Measurements from ENCODE around the gene COA1. TPM values are rescaled to one million over a fixed set of nuclear protein-coding genes. Genes with fewer than 3 reads are reported as not detected.
A peak's percentile ranks its signal among the peaks of the same experiment; 100 is the strongest.

The COA1 gene
- total RNA-seq, 1 donor from 2014 or later = 102 TPM

- Mint-ChIP-seq H3K4me1 (peaks cover 47% of the 10 kb centered on the region), H3K27ac (ENCODE audit: unreplicated experiment) (peak overlapping the region; percentile 70), H3K9me3 (no peaks in the 10 kb centered on the region), H3K36me3 (ENCODE audit: low read depth) (peaks cover 17% of the 10 kb centered on the region), H3K4me3 (no peak overlapping the region), H3K27me3 (ENCODE audit: low read depth) (no peaks in the 10 kb centered on the region)
- DNase-seq (ENCODE audit: low read depth, low spot score) = no peak
- no peak for TF ChIP-seq CTCF (conservative IDR thresholded peaks at IDR 0.05)
Measured at GRCh38 chr7:43652364-43652763, 77.0 kb downstream of the COA1 start.

- H3K36me3 Mint-ChIP-seq (ENCODE audit: low read depth) = peaks cover 15% of the 10 kb centered on the region
- no peak for TF ChIP-seq CTCF (conservative IDR thresholded peaks at IDR 0.05)
- H3K4me3 Mint-ChIP-seq = no peak overlapping the region
- H3K4me1 Mint-ChIP-seq = peaks cover 65% of the 10 kb centered on the region
- H3K9me3 Mint-ChIP-seq = no peaks in the 10 kb centered on the region
- H3K27me3 Mint-ChIP-seq (ENCODE audit: low read depth) = no peaks in the 10 kb centered on the region
- peak overlapping the region; percentile 68 for H3K27ac Mint-ChIP-seq (ENCODE audit: unreplicated experiment)
- no peak for DNase-seq (ENCODE audit: low read depth, low spot score)
Measured at GRCh38 chr7:43650457-43651052, 78.8 kb downstream of the COA1 start.

DNA sequence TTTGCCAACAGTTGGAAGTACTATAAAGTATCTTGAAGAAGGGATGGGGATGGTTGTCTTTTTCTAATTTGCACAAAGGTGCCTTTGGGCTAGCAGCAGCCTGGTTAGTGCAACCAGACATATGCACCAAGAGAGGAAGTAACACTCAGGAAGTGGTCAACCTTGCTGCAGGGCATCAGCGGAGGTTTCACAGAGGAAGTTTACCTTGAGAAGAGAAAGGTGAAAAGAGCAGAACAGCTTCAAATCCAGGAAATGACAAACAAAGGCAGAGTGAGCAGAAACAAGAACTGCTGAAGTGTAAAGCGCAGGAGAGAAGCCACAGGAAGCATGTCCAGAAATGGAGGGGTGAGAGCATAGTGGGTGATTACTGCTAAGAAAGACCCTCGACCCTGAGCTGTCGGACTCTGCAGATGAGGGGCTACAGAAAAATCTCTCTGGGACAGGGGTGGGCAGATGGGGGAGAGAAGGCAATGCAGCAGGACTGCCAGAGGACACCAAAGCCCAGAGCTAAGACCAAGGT is 79.5 kb downstream of the COA1 start:
- TF ChIP-seq CTCF (conservative IDR thresholded peaks at IDR 0.05) = no peak
- Mint-ChIP-seq H3K27ac (ENCODE audit: unreplicated experiment) (no peak overlapping the region), H3K36me3 (ENCODE audit: low read depth) (peaks cover 17% of the 10 kb centered on the region), H3K9me3 (no peaks in the 10 kb centered on the region), H3K4me1 (peaks cover 68% of the 10 kb centered on the region), H3K4me3 (no peak overlapping the region), H3K27me3 (ENCODE audit: low read depth) (no peaks in the 10 kb centered on the region)
- no peak for DNase-seq (ENCODE audit: low read depth, low spot score)

DNA sequence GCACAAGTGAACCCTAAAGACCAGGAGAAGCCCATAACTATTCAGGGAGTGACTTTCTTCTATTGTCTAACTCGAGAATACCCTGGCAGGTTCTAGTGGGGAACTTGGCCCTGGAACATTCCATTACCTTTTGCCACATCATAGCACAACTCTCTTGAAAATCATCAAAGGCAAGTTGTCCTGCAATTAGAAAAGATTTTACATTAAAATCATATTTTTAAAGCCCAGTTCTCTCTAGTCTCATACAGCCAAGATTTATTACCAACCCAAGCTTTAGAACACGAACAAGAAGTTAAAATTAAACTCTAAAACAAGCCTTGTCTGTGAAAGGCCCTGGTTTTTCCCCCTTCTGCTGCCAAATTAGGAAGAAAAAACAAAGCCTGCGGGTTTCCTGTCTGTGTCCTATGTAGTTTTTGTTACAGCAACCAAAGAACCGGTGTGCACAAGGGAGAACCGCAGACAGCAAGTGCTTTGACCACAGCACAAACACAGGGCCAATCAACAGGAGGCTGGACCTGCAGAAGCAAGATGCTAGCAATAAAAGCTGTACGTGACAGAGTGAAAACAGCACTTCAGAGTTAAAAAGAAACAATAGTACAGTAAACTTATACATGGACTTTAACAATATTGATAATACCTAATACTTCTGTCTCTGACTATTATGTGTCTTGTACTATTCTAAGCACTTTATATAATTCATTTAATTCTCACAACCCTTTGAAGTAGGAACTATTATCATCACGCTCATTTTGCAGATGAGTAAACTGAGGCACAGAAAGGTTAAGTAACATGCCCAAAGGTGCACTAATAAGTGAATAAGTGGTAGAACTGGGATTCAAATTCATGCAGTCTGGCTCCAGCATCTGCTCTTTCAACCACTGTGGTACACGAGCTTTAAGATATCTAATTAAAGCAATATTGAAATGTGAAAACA is 80.6 kb downstream of the COA1 start:
- H3K9me3 Mint-ChIP-seq = no peaks in the 10 kb centered on the region
- TF ChIP-seq CTCF (conservative IDR thresholded peaks at IDR 0.05) = no peak
- H3K27me3 Mint-ChIP-seq (ENCODE audit: low read depth) = no peaks in the 10 kb centered on the region
- H3K4me3 Mint-ChIP-seq = peak overlapping the region; percentile 8
- H3K27ac Mint-ChIP-seq (ENCODE audit: unreplicated experiment) = peak overlapping the region; percentile 85
- H3K4me1 Mint-ChIP-seq = peaks cover 68% of the 10 kb centered on the region
- peaks cover 21% of the 10 kb centered on the region for H3K36me3 Mint-ChIP-seq (ENCODE audit: low read depth)
- DNase-seq (ENCODE audit: low read depth, low spot score) = no peak

DNA sequence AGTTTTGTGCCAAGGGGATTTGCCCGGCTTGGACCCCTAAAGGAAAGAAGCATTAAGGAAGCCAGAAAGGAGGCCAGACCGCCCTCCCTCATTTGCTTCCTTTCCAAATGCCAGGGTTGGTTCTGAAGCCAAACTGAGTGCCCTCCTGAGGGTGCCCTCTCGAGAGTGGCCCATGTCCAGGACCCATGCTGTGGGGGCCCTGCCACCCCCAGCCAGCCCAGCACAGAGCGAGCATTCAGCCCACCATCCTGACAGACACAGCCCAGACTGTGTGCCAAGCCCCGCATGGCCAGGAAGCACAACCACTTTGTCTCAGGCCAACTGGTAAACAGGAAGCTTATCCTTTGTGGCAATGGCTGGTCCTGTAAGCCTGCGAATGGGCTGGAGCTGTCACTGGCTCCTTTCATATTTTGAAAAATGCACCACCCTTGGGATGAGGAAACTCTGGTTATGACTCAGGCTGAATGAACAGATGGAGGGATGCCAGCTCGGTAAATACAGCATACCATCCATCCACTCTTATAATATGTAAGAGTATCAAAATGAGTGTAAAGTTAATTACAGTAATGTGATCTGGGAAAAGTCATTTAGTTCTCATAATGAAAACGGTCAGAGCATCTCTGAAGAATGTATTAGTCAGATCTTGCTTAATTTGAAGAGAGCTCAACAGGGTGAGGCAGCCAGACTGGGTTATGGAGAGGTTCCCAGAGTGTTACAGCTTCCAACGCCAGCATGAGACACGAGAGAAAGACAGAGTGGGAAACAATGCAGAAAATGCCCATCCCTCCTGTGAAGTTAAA is 81.5 kb downstream of the COA1 start:
- Mint-ChIP-seq H3K4me3 (peak overlapping the region; percentile 58), H3K36me3 (ENCODE audit: low read depth) (peaks cover 25% of the 10 kb centered on the region), H3K4me1 (peaks cover 68% of the 10 kb centered on the region), H3K27ac (ENCODE audit: unreplicated experiment) (peak overlapping the region; percentile 97), H3K9me3 (no peaks in the 10 kb centered on the region), H3K27me3 (ENCODE audit: low read depth) (no peaks in the 10 kb centered on the region)
- TF ChIP-seq CTCF (conservative IDR thresholded peaks at IDR 0.05) = no peak
- DNase-seq (ENCODE audit: low read depth, low spot score) = no peak

Data from neural crest cell (in vitro differentiated cells).